Keratinocyte (primary cell): ENCODE data around the gene CRYBA2. TPM values are rescaled to one million over a fixed set of nuclear protein-coding genes. Genes with fewer than 3 reads are reported as not detected.

Experiments
- DNase-seq: peaks from one replicate; pipeline ENCODE4 v3.0.0-alpha.2; 2011; ENCODE audit warnings: low read depth, missing footprints, low spot score
- FAIRE-seq: peaks from 2 replicates; lab custom pipeline; 2011; peaks lifted over from hg19 to GRCh38; lab: Jason Lieb, UNC
- H2AFZ ChIP-seq: 2 replicates; pipeline ENCODE4 v1.6.0; 2012; ENCODE audit warnings: low read length, control low read depth, inconsistent platforms; ENCODE audit not compliant: control insufficient read depth
- H3K27ac ChIP-seq: 2 replicates; pipeline ENCODE4 v1.5.1; 2011; ENCODE audit warnings: low read length; ENCODE audit not compliant: control insufficient read depth, insufficient read depth
- H3K27me3 ChIP-seq: 3 replicates; pipeline ENCODE4 v1.6.0; 2011; ENCODE audit warnings: low read length; ENCODE audit not compliant: control insufficient read depth, insufficient read depth; ENCODE audit errors: extremely low read depth
- H3K36me3 ChIP-seq, 2 experiments: 2 replicates in 1 of 2; 3 replicates in 1 of 2; pipeline ENCODE4 v1.5.1; 2011; ENCODE audit warnings: low read length in 2 of 2, mild to moderate bottlenecking in 1 of 2; ENCODE audit not compliant: control insufficient read depth in 2 of 2, insufficient read depth in 2 of 2; ENCODE audit errors: extremely low read depth in 1 of 2
- H3K4me1 ChIP-seq: 3 replicates; pipeline ENCODE4 v1.5.1; 2011; ENCODE audit warnings: low read length; ENCODE audit not compliant: control insufficient read depth, insufficient read depth; ENCODE audit errors: extremely low read depth
- H3K4me2 ChIP-seq: 3 replicates; pipeline ENCODE4 v1.6.0; 2011; ENCODE audit warnings: low read depth, low read length; ENCODE audit not compliant: control insufficient read depth, insufficient read depth; ENCODE audit errors: extremely low read depth
- H3K4me3 ChIP-seq, 3 experiments: fragments of 200-600 bp in 1 of 3; sonication (generic) in 1 of 3; 2 replicates in 2 of 3; 3 replicates in 1 of 3; pipeline ENCODE4 v1.5.1; 2011 to 2016; ENCODE audit warnings: low read length in 3 of 3, mild to moderate bottlenecking in 3 of 3, control low read depth in 2 of 3, inconsistent platforms in 1 of 3, low read depth in 1 of 3, mixed read lengths in 1 of 3, mixed run types in 1 of 3, moderate library complexity in 1 of 3; ENCODE audit not compliant: control insufficient read depth in 2 of 3, insufficient read depth in 2 of 3; ENCODE audit errors: extremely low read depth in 1 of 3
- H3K79me2 ChIP-seq: 2 replicates; pipeline ENCODE4 v1.6.0; 2012; ENCODE audit warnings: low read length; ENCODE audit not compliant: control insufficient read depth, insufficient read depth
- H3K9ac ChIP-seq: 3 replicates; pipeline ENCODE4 v1.6.0; 2011; ENCODE audit warnings: low read length; ENCODE audit not compliant: control insufficient read depth, insufficient read depth; ENCODE audit errors: extremely low read depth
- H3K9me1 ChIP-seq: 3 replicates; pipeline ENCODE4 v1.6.0; 2011; ENCODE audit warnings: low read length; ENCODE audit not compliant: control insufficient read depth, insufficient read depth; ENCODE audit errors: extremely low read depth
- H3K9me3 ChIP-seq: 2 replicates; pipeline ENCODE4 v1.5.1; 2012; ENCODE audit warnings: low read depth, low read length; ENCODE audit not compliant: control insufficient read depth
- H4K20me1 ChIP-seq: 3 replicates; pipeline ENCODE4 v1.6.0; 2011; ENCODE audit warnings: low read length; ENCODE audit not compliant: control insufficient read depth, insufficient read depth; ENCODE audit errors: extremely low read depth
- EZH2 ChIP-seq: IDR thresholded peaks from one replicate; pipeline ENCODE4 v1.6.1; 2012; ENCODE audit warnings: inconsistent platforms, mild to moderate bottlenecking, low read length, moderate library complexity
- dilution Hi-C: fragments of 300-500 bp; cut with MboI; formaldehyde crosslinking; loops from one replicate; pipeline ENCODE4 v1.7.0; 2020; ENCODE audit warnings: low sequenced_read_pairs; ENCODE audit not compliant: extremely low pct_ligation_motif_present
- polyA plus RNA-seq, 5 experiments: library from polyadenylated mRNA; depleted of rRNA in 3 of 5; stranded (reverse) in 3 of 5; stranded (forward) in 1 of 5; unstranded in 1 of 5; fragments of >200 nt; gene quantifications; 1 replicate in 1 of 5; 2 replicates in 3 of 5; 3 replicates in 1 of 5; pipeline versions ENCODE4 v1.2.1 to v1.2.3, GENCODE V29; 2011 to 2012; ENCODE audit warnings: missing spikeins in 2 of 5, low read depth in 1 of 5, low replicate concordance in 1 of 5
- TF ChIP-seq, protein P1 (sequence below), 3 experiments: IDR thresholded peaks in 1 of 3; conservative IDR thresholded peaks in 1 of 3; optimal IDR thresholded peaks in 1 of 3; 2 replicates in 2 of 3; 3 replicates in 1 of 3; pipeline versions ENCODE3 to v1.5.1; 2011; ENCODE audit warnings: low read length in 3 of 3, mild to moderate bottlenecking in 3 of 3, moderate library complexity in 2 of 3, control low read depth in 1 of 3, inconsistent platforms in 1 of 3; ENCODE audit not compliant: insufficient read depth in 2 of 3; ENCODE audit errors: extremely low read depth in 1 of 3

CRYBA2 gene
- polyA plus RNA-seq, 1 donor (not counting 4 experiments of a cell fraction or from before 2014, with no cell fraction given), result not detected

DNA sequence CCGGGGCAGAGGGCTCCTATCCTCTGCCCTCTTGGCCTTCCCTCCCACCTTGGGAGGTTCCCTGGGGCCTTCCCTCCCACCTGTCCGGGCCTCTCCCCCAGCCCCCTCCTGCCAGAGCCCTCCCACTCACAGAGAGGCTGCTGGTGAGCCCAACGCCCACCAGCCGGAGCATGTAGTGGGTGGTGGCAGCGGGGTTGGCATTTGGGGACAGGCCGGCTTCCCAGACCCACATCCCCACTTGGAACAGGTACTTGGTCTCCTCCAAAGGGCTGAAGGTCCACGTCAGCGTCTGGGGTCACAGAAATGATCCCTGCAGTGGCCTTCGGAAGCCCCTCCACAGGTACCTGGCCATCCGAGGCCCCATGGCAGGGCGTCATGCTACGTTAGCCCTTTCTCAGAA is 28.8 kb upstream of the CRYBA2 start:
- Histone ChIP-seq H3K9ac (no peak overlapping the region), H4K20me1 (no peaks in the 10 kb centered on the region), H3K9me1 (no peaks in the 10 kb centered on the region), H3K79me2 (no peaks in the 10 kb centered on the region), H3K36me3 (no peaks in the 10 kb centered on the region), H3K4me2 (no peak overlapping the region), H3K9me3 (no peaks in the 10 kb centered on the region), H3K27ac (no peak overlapping the region), H2AFZ (no peak overlapping the region), H3K27me3 (peaks cover 29% of the 10 kb centered on the region), H3K4me1 (no peaks in the 10 kb centered on the region), H3K4me3 (no peak overlapping the region)
- dilution Hi-C loops, result no loop called here
- no peak for TF ChIP-seq EZH2
- TF ChIP-seq, protein P1, sequence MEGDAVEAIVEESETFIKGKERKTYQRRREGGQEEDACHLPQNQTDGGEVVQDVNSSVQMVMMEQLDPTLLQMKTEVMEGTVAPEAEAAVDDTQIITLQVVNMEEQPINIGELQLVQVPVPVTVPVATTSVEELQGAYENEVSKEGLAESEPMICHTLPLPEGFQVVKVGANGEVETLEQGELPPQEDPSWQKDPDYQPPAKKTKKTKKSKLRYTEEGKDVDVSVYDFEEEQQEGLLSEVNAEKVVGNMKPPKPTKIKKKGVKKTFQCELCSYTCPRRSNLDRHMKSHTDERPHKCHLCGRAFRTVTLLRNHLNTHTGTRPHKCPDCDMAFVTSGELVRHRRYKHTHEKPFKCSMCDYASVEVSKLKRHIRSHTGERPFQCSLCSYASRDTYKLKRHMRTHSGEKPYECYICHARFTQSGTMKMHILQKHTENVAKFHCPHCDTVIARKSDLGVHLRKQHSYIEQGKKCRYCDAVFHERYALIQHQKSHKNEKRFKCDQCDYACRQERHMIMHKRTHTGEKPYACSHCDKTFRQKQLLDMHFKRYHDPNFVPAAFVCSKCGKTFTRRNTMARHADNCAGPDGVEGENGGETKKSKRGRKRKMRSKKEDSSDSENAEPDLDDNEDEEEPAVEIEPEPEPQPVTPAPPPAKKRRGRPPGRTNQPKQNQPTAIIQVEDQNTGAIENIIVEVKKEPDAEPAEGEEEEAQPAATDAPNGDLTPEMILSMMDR (optimal IDR thresholded peaks at IDR 0.05 in 1 of 3, IDR thresholded peaks at IDR 0.05 in 1 of 3, conservative IDR thresholded peaks at IDR 0.05 in 1 of 3; ENCODE audit: extremely low read depth in 1 of 3, insufficient read depth in 2 of 3, low read length in 3 of 3), result no peak
- no peak for FAIRE-seq
- no peak for DNase-seq

DNA sequence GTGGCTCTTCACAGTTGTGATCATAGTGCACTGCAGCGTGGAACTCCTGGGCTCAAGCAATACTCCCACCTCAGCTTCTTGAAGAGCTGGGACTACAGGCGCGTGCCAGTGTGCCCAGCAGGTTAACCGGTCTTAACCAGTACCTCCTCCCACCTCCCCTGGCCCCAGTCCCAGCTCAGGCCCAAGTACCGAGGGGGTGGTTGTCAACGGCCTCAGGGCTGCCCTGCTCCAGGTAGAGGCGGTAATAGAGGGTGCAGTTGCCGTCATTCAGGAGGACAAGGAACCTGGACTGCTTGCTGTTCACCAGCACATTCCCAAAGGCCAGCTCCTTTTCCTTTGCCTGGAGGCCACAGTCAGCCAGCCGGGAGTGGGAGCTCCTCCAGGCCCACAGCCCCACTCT is 28.4 kb upstream of the CRYBA2 start:
- no peak overlapping the region for H2AFZ ChIP-seq
- no peaks in the 10 kb centered on the region for H3K79me2 ChIP-seq
- no peak overlapping the region for H3K27ac ChIP-seq
- no peak overlapping the region for H3K4me2 ChIP-seq
- H3K27me3 ChIP-seq, result peaks cover 29% of the 10 kb centered on the region
- H3K9me3 ChIP-seq, result no peaks in the 10 kb centered on the region
- TF ChIP-seq, protein P1 (optimal IDR thresholded peaks at IDR 0.05 in 1 of 3, IDR thresholded peaks at IDR 0.05 in 1 of 3, conservative IDR thresholded peaks at IDR 0.05 in 1 of 3; ENCODE audit: extremely low read depth in 1 of 3, insufficient read depth in 2 of 3, low read length in 3 of 3), result no peak
- no peak for TF ChIP-seq EZH2
- FAIRE-seq (no peak), DNase-seq (no peak)
- H3K36me3 ChIP-seq, result no peaks in the 10 kb centered on the region
- H3K4me3 ChIP-seq, result no peak overlapping the region
- dilution Hi-C loops, result no loop called here
- no peaks in the 10 kb centered on the region for H3K4me1 ChIP-seq
- H3K9me1 ChIP-seq, result no peaks in the 10 kb centered on the region
- H3K9ac ChIP-seq, result no peak overlapping the region
- H4K20me1 ChIP-seq, result no peaks in the 10 kb centered on the region
